GM18907 (cell line): ENCODE measurements around the gene AFMID.
"Not testable (repeated sequence)": the region's sequence is repeated elsewhere in the genome, so short reads cannot be mapped to it uniquely, and the experiment has no call there.

ENCODE experiments used
- ATAC-seq: cut with Tn5 transposase; IDR thresholded peaks from one replicate; pipeline ENCODE4 v1.9.1; 2021; ENCODE audit warnings: mild to moderate bottlenecking, moderate library complexity; ENCODE audit not compliant: unreplicated experiment

AFMID gene

DNA sequence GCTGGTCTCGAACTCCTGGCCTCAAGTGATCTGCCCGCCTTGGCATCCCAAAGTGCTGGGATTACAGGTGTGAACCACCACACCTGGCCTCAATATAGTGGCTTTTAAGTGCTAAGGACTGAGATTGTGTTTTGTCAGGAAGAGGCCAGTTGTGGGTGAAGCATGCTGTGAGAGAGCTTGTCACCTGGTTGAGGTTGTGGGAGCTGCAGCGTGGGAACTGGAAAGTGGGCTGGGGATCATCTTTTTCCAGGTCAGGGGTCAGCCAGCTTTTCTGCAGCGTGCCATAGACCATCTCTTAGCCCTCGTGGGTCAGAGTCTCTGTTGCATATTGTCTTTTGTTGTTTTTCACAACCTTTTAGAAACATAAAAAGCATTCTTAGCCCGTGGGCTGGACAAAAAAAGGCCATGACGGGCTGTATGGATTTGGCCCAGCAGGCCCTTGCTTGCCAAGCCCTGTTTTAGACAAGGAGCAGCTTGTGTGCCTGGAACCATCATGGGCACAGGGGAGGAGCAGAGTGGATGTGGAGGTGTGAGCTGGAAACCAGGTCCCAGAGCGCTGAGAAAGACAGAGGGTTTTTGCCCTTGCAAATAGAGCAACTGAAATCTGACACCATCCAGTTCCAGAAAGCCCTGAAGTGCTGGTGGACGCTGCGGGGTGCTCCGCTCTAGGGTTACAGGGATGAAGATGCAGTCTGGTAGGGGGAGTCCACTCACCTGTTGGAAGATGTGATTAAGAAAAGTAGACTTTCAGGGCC, 32.4 kb downstream of the AFMID start:
- ATAC-seq = no peak

DNA sequence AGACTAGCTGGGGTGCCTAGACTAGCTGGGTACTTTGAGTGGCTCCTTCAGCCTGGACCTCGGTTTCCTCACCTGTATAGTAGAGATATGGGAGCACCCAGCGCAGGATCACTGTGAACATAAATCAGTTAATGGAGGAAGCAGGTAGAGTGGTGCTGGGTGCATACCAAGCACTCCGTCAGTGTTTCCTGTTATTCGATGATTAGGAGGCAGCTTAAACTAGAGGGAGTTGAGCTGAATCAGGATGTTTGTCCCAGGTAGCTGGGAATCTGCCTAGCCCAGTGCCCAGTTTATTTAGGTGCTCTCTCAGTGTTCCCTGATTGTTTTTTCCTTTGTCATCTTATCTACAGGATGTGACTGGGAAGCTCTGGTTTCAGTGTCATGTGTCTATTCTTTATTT, 35.9 kb downstream of the AFMID start:
- no peak for ATAC-seq

DNA sequence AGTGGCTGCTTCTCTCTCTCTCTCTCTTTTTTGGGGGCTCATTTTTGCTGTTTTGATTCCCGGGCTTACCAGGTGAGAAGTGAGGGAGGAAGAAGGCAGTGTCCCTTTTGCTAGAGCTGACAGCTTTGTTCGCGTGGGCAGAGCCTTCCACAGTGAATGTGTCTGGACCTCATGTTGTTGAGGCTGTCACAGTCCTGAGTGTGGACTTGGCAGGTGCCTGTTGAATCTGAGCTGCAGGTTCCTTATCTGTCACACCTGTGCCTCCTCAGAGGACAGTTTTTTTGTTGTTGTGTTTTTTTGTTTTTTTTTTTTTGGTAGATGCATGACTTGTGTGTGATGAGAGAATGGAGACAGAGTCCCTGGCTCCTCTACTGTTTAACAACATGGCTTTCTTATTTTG, 36.6 kb downstream of the AFMID start:
- ATAC-seq = no peak

DNA sequence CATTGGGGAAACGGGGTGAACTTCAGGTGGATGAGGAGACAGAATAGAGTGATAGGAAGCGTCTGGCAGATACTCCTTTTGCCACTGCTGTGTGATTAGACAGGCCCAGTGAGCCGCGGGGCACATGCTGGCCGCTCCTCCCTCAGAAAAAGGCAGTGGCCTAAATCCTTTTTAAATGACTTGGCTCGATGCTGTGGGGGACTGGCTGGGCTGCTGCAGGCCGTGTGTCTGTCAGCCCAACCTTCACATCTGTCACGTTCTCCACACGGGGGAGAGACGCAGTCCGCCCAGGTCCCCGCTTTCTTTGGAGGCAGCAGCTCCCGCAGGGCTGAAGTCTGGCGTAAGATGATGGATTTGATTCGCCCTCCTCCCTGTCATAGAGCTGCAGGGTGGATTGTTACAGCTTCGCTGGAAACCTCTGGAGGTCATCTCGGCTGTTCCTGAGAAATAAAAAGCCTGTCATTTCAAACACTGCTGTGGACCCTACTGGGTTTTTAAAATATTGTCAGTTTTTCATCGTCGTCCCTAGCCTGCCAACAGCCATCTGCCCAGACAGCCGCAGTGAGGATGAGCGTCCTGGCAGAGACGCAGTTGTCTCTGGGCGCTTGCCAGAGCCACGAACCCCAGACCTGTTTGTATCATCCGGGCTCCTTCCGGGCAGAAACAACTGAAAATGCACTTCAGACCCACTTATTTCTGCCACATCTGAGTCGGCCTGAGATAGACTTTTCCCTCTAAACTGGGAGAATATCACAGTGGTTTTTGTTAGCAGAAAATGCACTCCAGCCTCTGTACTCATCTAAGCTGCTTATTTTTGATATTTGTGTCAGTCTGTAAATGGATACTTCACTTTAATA, 37.3 kb downstream of the AFMID start:
- ATAC-seq = no peak

DNA sequence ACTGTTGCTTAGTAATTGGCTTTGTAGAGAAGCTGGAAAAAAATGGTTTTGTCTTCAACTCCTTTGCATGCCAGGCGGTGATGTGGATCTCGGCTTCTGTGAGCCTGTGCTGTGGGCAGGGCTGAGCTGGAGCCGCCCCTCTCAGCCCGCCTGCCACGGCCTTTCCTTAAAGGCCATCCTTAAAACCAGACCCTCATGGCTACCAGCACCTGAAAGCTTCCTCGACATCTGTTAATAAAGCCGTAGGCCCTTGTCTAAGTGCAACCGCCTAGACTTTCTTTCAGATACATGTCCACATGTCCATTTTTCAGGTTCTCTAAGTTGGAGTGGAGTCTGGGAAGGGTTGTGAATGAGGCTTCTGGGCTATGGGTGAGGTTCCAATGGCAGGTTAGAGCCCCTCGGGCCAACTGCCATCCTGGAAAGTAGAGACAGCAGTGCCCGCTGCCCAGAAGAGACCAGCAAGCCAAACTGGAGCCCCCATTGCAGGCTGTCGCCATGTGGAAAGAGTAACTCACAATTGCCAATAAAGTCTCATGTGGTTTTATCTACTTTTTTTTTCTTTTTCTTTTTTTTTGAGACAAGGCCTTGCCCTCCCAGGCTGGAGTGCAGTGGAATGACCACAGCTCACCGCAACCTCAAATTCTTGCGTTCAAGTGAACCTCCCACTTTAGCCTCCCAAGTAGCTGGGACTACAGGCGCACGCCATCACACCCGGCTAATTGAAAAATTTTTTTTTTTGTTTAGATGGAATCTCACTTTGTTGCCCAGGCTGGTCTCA, 38.1 kb downstream of the AFMID start:
- no peak for ATAC-seq

DNA sequence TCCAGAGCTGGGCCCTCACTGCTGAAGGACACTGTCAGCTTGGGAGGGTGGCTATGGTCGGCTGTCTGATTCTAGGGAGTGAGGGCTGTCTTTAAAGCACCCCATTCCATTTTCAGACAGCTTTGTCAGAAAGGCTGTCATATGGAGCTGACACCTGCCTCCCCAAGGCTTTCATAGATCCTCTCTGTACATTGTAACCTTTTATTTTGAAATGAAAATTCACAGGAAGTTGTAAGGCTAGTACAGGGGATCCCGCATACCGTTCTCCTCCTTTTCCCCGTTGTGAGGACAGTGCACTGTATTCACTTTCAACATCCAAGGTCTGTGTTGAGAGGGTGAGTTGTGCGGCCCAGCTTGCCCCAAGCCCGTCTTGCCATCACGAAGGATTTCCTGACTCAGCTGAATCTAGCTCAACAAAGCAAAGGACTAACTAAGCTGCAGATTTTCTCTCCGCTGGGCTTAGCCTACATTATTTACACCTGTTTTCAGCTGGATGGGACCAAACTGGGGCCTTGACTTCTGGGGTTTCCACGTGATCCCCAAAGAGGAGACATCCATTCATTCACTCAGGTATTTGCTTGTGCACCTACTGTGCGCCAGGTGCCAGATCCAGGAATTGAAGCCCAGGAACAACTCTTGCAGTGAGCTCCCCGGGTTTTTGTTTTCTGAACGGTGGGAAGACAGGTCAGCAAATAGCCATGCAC, 39.0 kb downstream of the AFMID start:
- no peak for ATAC-seq

DNA sequence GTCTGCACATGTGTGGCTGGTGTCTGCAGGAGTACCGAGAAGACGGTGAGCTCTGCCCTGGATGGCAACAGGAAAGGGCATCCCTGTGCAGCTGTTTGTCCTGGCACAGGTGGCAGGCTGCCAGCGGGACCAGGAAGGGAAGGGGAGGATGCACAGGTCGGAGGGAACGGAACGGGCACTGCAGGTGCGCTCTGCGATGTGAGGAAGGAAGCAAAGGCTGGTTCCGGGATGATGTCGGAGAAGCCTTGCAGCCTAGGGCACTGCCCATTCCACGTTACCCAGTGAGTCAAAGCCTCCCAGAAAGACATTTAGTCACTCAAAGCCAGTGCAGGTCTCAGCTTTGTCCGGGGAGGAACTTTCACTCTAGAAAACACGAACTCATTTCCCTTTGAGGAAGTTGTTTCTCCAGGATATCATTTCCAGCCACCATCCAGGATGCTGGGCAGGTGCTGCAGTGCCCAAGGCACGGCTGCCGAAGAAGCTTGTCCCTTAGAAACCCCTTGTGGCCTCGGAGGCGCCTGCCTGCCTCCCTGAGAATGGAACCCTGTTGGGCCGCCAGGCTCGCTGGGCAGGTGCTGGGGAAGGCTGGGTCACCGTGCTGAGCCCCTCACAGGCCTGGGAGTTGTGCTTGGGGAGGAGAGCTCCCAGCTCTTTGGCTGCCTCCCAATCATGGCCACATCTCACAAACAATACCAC, 39.7 kb downstream of the AFMID start:
- ATAC-seq = no peak

DNA sequence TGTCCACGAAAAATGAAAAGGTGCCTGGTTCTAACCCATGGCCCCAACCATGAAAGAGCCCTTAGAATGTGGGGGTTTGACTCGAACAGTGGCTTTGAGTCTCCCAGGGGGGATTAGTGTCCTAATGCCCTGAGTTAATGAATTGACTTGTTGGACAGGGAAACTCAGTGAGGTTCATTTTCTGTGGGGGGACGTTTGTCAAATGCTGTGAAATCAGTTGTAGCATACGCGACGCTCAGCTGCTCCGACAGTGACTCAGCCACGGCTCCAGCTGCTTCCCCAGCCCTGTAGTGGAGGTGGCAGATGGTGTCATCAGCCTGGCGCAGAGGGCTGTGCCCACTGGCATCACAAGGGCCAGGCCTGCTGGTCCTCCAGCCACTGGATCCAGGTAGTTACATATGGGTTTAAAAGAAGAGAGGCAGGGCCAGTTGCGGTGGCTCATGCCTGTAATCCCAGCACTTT, 40.3 kb downstream of the AFMID start:
- no peak for ATAC-seq

DNA sequence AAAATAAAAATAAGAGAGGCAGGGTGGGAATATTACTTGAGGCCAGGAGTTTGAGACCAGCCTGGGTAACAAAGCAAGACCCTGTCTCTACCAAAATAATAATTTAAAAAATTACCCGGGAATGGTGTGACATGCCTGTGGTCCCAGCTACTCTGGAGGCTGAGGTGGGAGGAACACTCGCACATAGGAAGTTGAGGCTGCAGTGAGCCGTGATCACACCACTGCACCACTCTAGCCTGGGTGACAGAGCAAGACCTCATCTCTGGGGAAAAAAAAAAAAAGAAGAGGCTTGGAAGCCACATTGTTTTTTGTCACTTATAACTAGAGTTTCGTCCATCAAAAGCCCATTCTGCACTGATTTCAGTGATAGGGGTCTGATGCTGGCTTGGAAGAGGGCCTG, 41.0 kb downstream of the AFMID start:
- no peak for ATAC-seq

DNA sequence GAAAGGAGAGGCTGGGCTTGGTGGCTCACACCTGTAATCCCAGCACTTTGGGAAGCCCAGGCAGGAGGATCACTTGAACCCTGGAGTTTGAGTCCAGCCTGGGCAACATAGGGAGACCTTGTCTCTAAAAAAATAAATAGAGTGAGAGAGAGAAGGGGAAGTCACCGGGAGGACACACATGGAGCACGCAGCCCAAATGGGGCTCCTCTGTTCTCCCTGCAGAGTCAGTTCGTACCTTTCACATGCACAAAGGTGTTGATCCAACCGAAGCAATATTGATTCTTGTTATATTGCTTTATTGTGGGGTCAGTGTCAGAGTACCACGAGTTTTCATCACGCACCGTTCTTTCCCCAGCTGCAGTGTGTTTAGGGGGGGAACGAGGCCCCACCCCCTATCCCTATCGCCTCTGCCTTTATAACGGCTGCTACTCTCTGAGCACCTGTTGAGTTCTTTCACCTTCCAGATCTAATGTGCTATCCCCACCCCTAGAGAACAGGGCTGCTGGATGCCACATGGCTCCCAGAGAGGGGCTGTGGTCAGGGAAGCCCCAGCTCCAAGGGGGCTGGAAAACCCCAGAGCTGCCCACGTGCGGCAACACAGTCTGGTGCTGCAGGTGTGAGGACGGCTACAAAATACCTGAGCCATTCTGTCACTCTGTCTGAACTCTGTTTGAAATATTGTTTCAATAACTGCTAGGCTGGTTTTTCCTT, 43.2 kb downstream of the AFMID start:
- no peak for ATAC-seq

DNA sequence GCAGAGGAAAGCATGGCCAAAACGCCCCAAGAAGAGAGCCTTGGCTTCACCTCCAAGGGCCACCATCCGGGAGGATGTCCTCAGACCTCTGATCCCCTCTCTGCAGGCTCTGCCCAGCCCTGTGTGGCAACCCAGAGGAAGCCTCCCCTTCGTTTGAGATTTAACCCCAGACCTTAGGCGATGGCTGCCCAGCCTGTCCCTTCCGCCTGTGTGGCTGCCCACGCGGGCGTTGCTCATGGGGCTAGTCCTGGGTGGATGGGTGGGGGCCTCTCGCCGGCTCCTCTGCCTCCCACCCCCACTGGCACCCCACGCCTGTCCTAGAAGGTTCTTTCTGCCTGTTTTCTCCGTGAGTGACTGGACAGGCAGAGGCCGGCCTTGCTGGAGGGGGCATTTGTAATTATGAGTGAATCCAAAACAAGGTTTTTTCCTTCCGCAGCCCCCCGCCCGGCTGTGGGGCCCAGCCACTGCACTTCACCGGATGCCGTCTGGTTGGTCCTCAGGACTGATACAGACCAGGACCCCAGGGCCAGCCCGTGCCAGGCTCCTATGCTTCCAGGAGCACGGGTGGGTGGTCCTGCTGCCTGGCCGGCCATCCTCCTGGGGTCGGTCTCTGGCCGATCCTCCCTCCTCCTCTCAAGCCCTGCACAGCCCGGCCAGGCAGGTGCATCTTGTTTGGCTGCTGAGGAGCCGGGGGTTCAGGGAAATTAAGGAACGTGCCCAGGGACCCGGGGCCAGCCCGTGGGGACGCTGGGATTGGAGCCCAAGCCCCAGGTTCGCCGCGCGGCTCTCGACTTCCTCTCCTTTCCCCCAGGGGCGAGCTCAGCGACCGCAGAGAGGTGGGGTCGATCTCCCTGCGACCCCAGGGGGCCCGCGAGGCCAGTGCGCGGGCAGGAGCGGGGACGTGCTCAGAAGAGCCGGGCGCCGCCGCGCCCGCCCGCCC, 44.1 kb downstream of the AFMID start, which contains the start of gene TMEM235:
TSS of gene TMEM235 (plus strand) at position 636 of the 940 bp plus-strand sequence. CDS start 393 bp downstream, outside the sequence.
- ATAC-seq = no peak

DNA sequence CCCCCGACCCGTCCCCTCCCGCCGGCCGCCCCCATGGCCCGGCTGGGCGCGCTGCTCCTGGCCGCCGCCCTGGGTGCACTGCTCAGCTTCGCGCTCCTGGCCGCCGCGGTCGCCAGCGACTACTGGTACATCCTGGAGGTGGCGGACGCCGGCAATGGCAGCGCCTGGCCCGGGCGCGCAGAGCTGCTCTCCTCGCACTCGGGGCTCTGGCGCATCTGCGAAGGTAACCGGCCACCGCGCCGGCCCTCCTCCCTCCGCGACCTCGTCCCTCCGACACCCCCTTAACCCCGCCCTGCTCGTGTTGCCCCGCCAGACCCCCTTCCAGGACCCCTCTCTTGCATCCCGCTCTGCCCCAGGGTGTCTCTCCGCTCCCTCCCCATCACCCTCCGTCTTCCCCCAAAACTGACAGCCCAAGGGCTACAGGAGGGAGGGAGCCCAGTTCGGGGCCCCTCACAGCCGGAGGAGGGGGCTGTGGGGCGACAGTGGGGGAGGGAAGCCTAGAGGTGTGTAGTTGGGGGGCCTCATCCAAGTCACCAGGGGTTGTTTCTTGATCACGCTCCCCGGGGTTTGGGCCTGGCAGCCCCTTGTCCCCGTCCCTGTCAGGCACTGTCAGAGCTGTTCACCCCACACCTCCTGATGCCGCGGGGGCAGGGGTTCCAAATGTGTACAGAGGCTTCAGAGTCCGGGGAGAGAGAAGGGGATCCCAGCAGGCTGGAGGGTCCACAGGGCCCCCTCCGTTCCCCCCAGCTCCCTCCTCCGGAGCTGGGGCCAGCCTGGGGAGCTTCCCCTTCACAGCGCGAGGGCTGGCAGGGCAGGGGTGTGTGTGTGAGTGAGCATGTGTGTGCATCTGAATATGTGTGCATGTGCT, 45.1 kb downstream of the AFMID start:
- ATAC-seq = no peak

DNA sequence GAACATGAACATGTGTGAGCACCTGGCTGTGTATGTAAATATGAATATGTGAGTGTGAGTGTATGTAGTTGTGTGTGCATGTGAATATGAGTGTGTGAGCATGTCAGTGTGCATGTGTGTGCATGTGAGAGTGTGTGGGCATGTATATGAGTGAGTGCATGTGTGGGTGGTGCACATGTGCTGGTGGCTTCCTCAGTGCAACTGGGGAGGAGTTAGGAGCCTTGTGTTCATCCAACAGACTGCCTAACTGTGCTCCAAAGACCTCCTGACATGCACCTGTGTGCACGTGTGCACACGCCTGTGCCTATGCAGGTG, 45.7 kb downstream of the AFMID start:
- ATAC-seq = no peak

DNA sequence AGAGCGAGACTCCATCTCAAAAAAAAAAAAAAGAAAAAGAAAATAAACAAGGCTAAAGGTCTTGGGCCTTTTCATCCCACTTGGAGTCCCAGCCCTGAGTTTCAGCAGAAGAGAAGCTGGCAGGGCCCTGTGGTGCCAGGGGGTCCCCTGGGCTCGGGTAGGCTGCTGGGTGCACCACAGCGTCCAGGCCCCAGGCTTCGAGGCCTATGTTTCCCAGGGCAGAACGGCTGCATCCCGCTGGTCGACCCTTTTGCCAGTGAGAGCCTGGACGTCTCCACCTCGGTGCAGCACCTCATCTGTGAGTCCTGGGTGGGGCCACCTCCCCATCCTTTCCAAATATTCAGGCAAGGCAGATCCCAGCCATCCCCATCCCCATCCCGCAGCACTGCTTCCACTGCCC, 46.5 kb downstream of the AFMID start:
- ATAC-seq = no peak

DNA sequence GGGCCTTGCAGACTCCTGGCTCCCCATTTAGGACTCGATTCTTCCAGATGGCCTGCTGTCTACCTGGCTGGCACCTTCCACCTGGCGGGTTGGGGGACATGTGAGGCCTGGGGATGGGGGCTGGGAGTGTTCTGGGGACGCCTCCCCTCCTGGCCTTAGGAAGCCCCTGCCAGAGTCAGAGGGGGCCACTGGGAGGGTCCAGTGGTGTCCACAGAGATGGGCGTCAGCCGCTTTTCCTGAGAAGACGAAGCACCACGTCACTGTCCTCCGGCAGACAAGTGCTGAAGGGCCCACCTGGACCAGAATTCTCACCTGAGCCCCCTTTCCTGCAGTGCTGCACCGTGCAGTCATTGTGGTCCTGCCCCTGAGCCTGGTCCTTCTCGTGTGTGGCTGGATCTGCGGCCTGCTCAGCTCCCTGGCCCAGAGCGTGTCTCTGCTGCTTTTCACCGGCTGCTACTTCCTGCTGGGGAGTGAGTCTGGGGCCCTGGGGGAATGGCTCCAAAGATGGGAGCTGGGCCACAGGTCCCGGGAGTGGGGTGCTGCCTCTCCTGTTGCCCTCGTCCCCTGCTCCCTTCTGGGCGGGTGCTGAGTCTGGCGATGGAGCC, 47.2 kb downstream of the AFMID start:
- ATAC-seq = no peak

DNA sequence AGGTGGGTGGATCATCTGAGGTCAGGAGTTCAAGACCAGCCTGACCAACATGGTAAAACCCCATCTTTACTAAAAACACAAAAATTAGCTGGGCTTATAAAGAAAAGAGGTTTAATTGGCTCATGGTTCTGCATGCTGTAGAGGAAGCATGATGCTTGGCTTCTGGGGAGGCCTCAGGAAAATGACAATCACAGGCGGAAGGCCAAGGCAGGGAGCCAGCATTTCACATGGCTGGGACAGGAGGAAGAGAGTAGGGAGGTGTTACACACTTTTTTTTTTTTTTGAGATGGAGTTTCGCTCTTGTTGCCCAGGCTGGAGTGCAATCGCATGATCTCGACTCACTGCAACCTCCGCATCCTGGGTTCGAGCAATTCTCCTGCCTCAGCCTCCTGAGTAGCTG, 47.9 kb downstream of the AFMID start:
- ATAC-seq = not testable (repeated sequence)

DNA sequence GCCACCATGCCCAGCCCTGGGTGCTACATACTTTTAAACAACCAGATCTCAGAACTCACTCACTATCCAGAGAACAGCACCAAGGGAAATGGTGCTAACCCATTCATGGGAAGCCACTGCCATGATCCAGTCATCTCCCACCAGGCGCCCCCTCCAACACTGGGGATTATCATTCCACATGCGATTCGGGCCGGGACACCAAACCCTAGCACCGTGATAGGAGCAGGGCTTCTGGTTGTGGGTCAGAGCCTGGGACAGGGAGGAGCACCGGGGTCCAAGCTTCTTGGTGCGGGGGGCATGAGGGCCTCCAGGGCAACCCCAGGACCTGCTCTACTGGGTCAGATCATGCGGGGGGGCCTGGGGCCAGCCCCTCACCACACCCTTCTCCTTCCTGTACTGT, 48.7 kb downstream of the AFMID start:
- ATAC-seq = no peak
